Measurements from ENCODE around the gene RAD23A.

Gene RAD23A

GRCh38 chr19:13001166-13001501 lies 55.5 kb downstream of the RAD23A start:
- FAIRE-seq (no peak), DNase-seq (ENCODE audit: insufficient read length, low spot score) (no peak)

GRCh38 chr19:13001502-13002165 lies 56.0 kb downstream of the RAD23A start:
- FAIRE-seq (peak; percentile 87), DNase-seq (ENCODE audit: insufficient read length, low spot score) (no peak)

GRCh38 chr19:13002166-13002898 lies 56.7 kb downstream of the RAD23A start:
- DNase-seq (ENCODE audit: insufficient read length, low spot score), result no peak
- FAIRE-seq, result no peak

- DNase-seq (ENCODE audit: insufficient read length, low spot score), result no peak
- FAIRE-seq, result peak; percentile 31
Observed at GRCh38 chr19:13003081-13003480, 57.4 kb downstream of the RAD23A start.
